ENCODE results near the gene FOXB2. TPM values are rescaled to one million over a fixed set of nuclear protein-coding genes. Genes with fewer than 3 reads are reported as not detected.

FOXB2 gene
- total RNA-seq (2022; extraction: Qiagen RNA extraction; ENCODE audit: low read depth), result not detected in 5 replicates

DNA sequence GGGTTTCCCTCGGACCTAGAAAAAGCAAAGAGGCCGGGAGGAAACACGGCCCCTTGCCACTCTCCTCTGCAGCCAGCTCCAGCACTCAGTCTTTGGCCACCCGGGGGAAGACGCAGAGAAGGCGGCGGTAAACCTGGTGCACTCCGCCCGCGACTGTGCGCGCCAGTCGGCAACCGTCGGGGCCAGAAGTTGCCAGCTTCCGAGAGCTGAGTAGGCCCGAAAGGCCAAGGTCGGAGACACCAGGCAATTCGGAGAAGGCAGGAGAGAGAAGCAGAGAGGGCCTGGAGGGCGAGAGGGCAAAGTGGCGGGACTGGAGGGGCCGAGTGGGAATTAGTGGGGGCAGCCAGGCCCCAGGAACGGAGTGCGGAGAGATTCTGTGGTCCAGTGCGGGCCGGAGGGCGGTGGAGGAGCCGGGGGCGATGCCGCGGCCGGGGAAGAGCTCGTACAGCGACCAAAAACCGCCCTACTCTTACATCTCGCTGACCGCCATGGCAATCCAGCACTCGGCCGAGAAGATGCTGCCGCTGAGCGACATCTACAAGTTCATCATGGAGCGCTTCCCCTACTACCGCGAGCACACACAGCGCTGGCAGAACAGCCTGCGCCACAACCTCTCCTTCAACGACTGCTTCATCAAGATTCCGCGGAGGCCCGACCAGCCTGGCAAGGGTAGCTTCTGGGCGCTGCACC lies at the start of gene FOXB2:
FOXB2 (plus strand) TSS at position 420 of the 690 bp plus-strand sequence; CDS start at position 420, 0 bp downstream.

Other genes with a start within 250 kb of the FOXB2 start
- 0.06 to 0.23 TPM (median 0.13 TPM) in 4 of 5 replicates, not detected in the other for gene PRUNE2, start 113.5 kb upstream of the FOXB2 start, total RNA-seq (2022; extraction: Qiagen RNA extraction; ENCODE audit: low read depth)
- 5.5 to 13.4 TPM (median 11.4 TPM) in 5 replicates for gene VPS13A, start 157.9 kb downstream of the FOXB2 start, total RNA-seq (2022; extraction: Qiagen RNA extraction; ENCODE audit: low read depth)